ENCODE results near the gene TNNI2.
"Not testable (repeated sequence)": the region's sequence is repeated elsewhere in the genome, so short reads cannot be mapped to it uniquely, and the experiment has no call there.

The TNNI2 gene

GRCh38 chr11:1807264-1807995 lies 31.4 kb upstream of the TNNI2 start:
- no peak for TF ChIP-seq POLR2A (IDR thresholded peaks at IDR 0.05; ENCODE audit: low read depth, low read length)
- TF ChIP-seq SPI1 (IDR thresholded peaks at IDR 0.05; ENCODE audit: low read depth, low read length), result no peak
- TF ChIP-seq PAX5 (IDR thresholded peaks at IDR 0.05; ENCODE audit: insufficient read depth, low read length, severe bottlenecking), result no peak
- TF ChIP-seq TAF1 (IDR thresholded peaks at IDR 0.05; ENCODE audit: low read depth, low read length), result no peak
- no peak for TF ChIP-seq POLR2AphosphoS5 (IDR thresholded peaks at IDR 0.05; ENCODE audit: low read depth, low read length)
- no peak for TF ChIP-seq POU2F2 (IDR thresholded peaks at IDR 0.05; ENCODE audit: low read depth, low read length)
- FAIRE-seq (no peak), DNase-seq (ENCODE audit: insufficient read length, low spot score) (no peak)

- no peak for FAIRE-seq
Measured at GRCh38 chr11:1810761-1811160, 28.0 kb upstream of the TNNI2 start.

GRCh38 chr11:1812274-1812673 lies 26.5 kb upstream of the TNNI2 start:
- TF ChIP-seq TAF1 (IDR thresholded peaks at IDR 0.05; ENCODE audit: low read depth, low read length) (no peak), SPI1 (IDR thresholded peaks at IDR 0.05; ENCODE audit: low read depth, low read length) (no peak), POU2F2 (IDR thresholded peaks at IDR 0.05; ENCODE audit: low read depth, low read length) (no peak), POLR2A (IDR thresholded peaks at IDR 0.05; ENCODE audit: low read depth, low read length) (no peak), PAX5 (IDR thresholded peaks at IDR 0.05; ENCODE audit: insufficient read depth, low read length, severe bottlenecking) (no peak), POLR2AphosphoS5 (IDR thresholded peaks at IDR 0.05; ENCODE audit: low read depth, low read length) (no peak)
- no peak for FAIRE-seq

More at GRCh38 chr11:1810761-1811160, 28.0 kb upstream of the TNNI2 start:
- no peak for DNase-seq (ENCODE audit: insufficient read length, low spot score)
- TF ChIP-seq POU2F2 (IDR thresholded peaks at IDR 0.05; ENCODE audit: low read depth, low read length) (no peak), PAX5 (IDR thresholded peaks at IDR 0.05; ENCODE audit: insufficient read depth, low read length, severe bottlenecking) (no peak), TAF1 (IDR thresholded peaks at IDR 0.05; ENCODE audit: low read depth, low read length) (no peak), POLR2A (IDR thresholded peaks at IDR 0.05; ENCODE audit: low read depth, low read length) (no peak), SPI1 (IDR thresholded peaks at IDR 0.05; ENCODE audit: low read depth, low read length) (no peak), POLR2AphosphoS5 (IDR thresholded peaks at IDR 0.05; ENCODE audit: low read depth, low read length) (no peak)

GRCh38 chr11:1812801-1813200 lies 26.0 kb upstream of the TNNI2 start:
- TF ChIP-seq TAF1 (IDR thresholded peaks at IDR 0.05; ENCODE audit: low read depth, low read length) (no peak), SPI1 (IDR thresholded peaks at IDR 0.05; ENCODE audit: low read depth, low read length) (no peak), POU2F2 (IDR thresholded peaks at IDR 0.05; ENCODE audit: low read depth, low read length) (no peak), PAX5 (IDR thresholded peaks at IDR 0.05; ENCODE audit: insufficient read depth, low read length, severe bottlenecking) (no peak), POLR2AphosphoS5 (IDR thresholded peaks at IDR 0.05; ENCODE audit: low read depth, low read length) (no peak)
- FAIRE-seq (no peak), DNase-seq (ENCODE audit: insufficient read length, low spot score) (no peak)

More at GRCh38 chr11:1812274-1812673, 26.5 kb upstream of the TNNI2 start:
- no peak for DNase-seq (ENCODE audit: insufficient read length, low spot score)

GRCh38 chr11:1813356-1813755 lies 25.4 kb upstream of the TNNI2 start:
- FAIRE-seq, result not testable (repeated sequence)

GRCh38 chr11:1814691-1815090 lies 24.1 kb upstream of the TNNI2 start:
- FAIRE-seq (no peak), DNase-seq (ENCODE audit: insufficient read length, low spot score) (no peak)
- no peak for TF ChIP-seq POLR2A (IDR thresholded peaks at IDR 0.05; ENCODE audit: low read depth, low read length)
- TF ChIP-seq POU2F2 (IDR thresholded peaks at IDR 0.05; ENCODE audit: low read depth, low read length), result no peak
- no peak for TF ChIP-seq SPI1 (IDR thresholded peaks at IDR 0.05; ENCODE audit: low read depth, low read length)
- TF ChIP-seq POLR2AphosphoS5 (IDR thresholded peaks at IDR 0.05; ENCODE audit: low read depth, low read length), result no peak
- no peak for TF ChIP-seq TAF1 (IDR thresholded peaks at IDR 0.05; ENCODE audit: low read depth, low read length)
- no peak for TF ChIP-seq PAX5 (IDR thresholded peaks at IDR 0.05; ENCODE audit: insufficient read depth, low read length, severe bottlenecking)

More at GRCh38 chr11:1813356-1813755, 25.4 kb upstream of the TNNI2 start:
- not testable (repeated sequence) for DNase-seq (ENCODE audit: insufficient read length, low spot score)

GRCh38 chr11:1815311-1815710 lies 23.5 kb upstream of the TNNI2 start:
- TF ChIP-seq POLR2A (IDR thresholded peaks at IDR 0.05; ENCODE audit: low read depth, low read length) (no peak), POU2F2 (IDR thresholded peaks at IDR 0.05; ENCODE audit: low read depth, low read length) (no peak), SPI1 (IDR thresholded peaks at IDR 0.05; ENCODE audit: low read depth, low read length) (no peak), POLR2AphosphoS5 (IDR thresholded peaks at IDR 0.05; ENCODE audit: low read depth, low read length) (no peak), TAF1 (IDR thresholded peaks at IDR 0.05; ENCODE audit: low read depth, low read length) (no peak), PAX5 (IDR thresholded peaks at IDR 0.05; ENCODE audit: insufficient read depth, low read length, severe bottlenecking) (no peak)
- no peak for DNase-seq (ENCODE audit: insufficient read length, low spot score)
- FAIRE-seq, result no peak

GRCh38 chr11:1815751-1816150 lies 23.0 kb upstream of the TNNI2 start:
- TF ChIP-seq PAX5 (IDR thresholded peaks at IDR 0.05; ENCODE audit: insufficient read depth, low read length, severe bottlenecking), result no peak
- FAIRE-seq (no peak), DNase-seq (ENCODE audit: insufficient read length, low spot score) (no peak)

GRCh38 chr11:1817000-1817399 lies 21.8 kb upstream of the TNNI2 start:
- no peak for DNase-seq (ENCODE audit: insufficient read length, low spot score)
- no peak for FAIRE-seq
- TF ChIP-seq POLR2A (IDR thresholded peaks at IDR 0.05; ENCODE audit: low read depth, low read length) (no peak), POLR2AphosphoS5 (IDR thresholded peaks at IDR 0.05; ENCODE audit: low read depth, low read length) (no peak), PAX5 (IDR thresholded peaks at IDR 0.05; ENCODE audit: insufficient read depth, low read length, severe bottlenecking) (no peak), POU2F2 (IDR thresholded peaks at IDR 0.05; ENCODE audit: low read depth, low read length) (no peak), TAF1 (IDR thresholded peaks at IDR 0.05; ENCODE audit: low read depth, low read length) (no peak), SPI1 (IDR thresholded peaks at IDR 0.05; ENCODE audit: low read depth, low read length) (no peak)

GRCh38 chr11:1817511-1817910 lies 21.3 kb upstream of the TNNI2 start:
- no peak for TF ChIP-seq POLR2AphosphoS5 (IDR thresholded peaks at IDR 0.05; ENCODE audit: low read depth, low read length)
- no peak for TF ChIP-seq POU2F2 (IDR thresholded peaks at IDR 0.05; ENCODE audit: low read depth, low read length)
- no peak for TF ChIP-seq PAX5 (IDR thresholded peaks at IDR 0.05; ENCODE audit: insufficient read depth, low read length, severe bottlenecking)
- TF ChIP-seq TAF1 (IDR thresholded peaks at IDR 0.05; ENCODE audit: low read depth, low read length), result no peak
- TF ChIP-seq POLR2A (IDR thresholded peaks at IDR 0.05; ENCODE audit: low read depth, low read length), result no peak
- TF ChIP-seq SPI1 (IDR thresholded peaks at IDR 0.05; ENCODE audit: low read depth, low read length), result no peak
- FAIRE-seq, result no peak
- no peak for DNase-seq (ENCODE audit: insufficient read length, low spot score)

Data from GM12891 (cell line).